Measurements from ENCODE around the gene GRHL1. TPM values are rescaled to one million over a fixed set of nuclear protein-coding genes. Genes with fewer than 3 reads are reported as not detected.

Gene GRHL1
- total and polyA plus RNA-seq, 12 donors, result 0.57 to 2.6 (median 1.2) TPM; not detected in 1

DNA sequence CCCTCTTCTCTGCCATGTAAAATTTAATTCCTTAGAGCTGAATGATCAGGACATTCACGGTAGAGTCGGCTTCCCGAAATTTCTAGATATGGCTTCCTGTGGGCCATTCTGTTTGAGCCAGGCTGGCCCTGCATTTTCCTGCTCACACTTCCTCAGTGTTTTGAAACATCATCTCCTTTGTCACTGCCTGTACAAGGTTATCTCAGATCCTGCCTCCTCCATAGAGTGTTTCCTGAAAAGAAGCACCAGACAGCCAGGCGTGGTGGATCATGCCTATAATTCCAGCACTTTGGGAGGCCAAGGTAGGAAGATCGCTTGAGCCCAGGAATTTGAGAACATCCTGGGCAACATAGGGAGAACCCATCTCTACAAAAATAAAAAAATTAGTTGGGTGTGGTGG is 43.6 kb downstream of the GRHL1 start:
- intact Hi-C loops (cut with DNase I), result no loop called here
- H3K27ac ChIP-seq, result peak overlapping the region in 2 of 5 donors; percentile 42 to 64
- H3K4me1 ChIP-seq (replicated peaks in 1 of 2), result peaks cover 12 to 35% of the 10 kb centered on the region in 2 donors
- H3K9me3 ChIP-seq (replicated peaks in 1 of 3), result no peaks in the 10 kb centered on the region
- H3K4me3 ChIP-seq, result no peak overlapping the region
- no peaks in the 10 kb centered on the region for H3K36me3 ChIP-seq (replicated peaks in 1 of 2)
- WGBS, 4 donors, result 84 to 97% (median 90%) methylated on average over 5 of the region's 5 CpGs
- no peak for TF ChIP-seq POLR2A (IDR thresholded peaks at IDR 0.05)
- TF ChIP-seq, protein P1, sequence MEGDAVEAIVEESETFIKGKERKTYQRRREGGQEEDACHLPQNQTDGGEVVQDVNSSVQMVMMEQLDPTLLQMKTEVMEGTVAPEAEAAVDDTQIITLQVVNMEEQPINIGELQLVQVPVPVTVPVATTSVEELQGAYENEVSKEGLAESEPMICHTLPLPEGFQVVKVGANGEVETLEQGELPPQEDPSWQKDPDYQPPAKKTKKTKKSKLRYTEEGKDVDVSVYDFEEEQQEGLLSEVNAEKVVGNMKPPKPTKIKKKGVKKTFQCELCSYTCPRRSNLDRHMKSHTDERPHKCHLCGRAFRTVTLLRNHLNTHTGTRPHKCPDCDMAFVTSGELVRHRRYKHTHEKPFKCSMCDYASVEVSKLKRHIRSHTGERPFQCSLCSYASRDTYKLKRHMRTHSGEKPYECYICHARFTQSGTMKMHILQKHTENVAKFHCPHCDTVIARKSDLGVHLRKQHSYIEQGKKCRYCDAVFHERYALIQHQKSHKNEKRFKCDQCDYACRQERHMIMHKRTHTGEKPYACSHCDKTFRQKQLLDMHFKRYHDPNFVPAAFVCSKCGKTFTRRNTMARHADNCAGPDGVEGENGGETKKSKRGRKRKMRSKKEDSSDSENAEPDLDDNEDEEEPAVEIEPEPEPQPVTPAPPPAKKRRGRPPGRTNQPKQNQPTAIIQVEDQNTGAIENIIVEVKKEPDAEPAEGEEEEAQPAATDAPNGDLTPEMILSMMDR (IDR thresholded peaks at IDR 0.05), result no peak
- no peaks in the 10 kb centered on the region for H3K27me3 ChIP-seq
- DNase-seq, result peak in 2 of 7 donors; percentile 18 to 50

- no peaks in the 10 kb centered on the region for H3K36me3 ChIP-seq (replicated peaks in 1 of 2)
- H3K4me1 ChIP-seq (replicated peaks in 1 of 2), result peaks cover 10 to 27% of the 10 kb centered on the region in 2 donors
- no peak overlapping the region for H3K27ac ChIP-seq
- TF ChIP-seq, protein P1 (IDR thresholded peaks at IDR 0.05), result no peak
- TF ChIP-seq POLR2A (IDR thresholded peaks at IDR 0.05), result no peak
- no peak overlapping the region for H3K4me3 ChIP-seq
- peak in 2 of 7 donors; percentile 12 to 14 for DNase-seq
- H3K9me3 ChIP-seq (replicated peaks in 1 of 3), result no peaks in the 10 kb centered on the region
- 92 to 94% (median 93%) methylated on average over 7 of the region's 7 CpGs for WGBS, 4 donors
- intact Hi-C loops (cut with DNase I), result no loop called here
- H3K27me3 ChIP-seq, result no peaks in the 10 kb centered on the region
Measured at GRCh38 chr2:9996321-9996720, 44.8 kb downstream of the GRHL1 start.

DNA sequence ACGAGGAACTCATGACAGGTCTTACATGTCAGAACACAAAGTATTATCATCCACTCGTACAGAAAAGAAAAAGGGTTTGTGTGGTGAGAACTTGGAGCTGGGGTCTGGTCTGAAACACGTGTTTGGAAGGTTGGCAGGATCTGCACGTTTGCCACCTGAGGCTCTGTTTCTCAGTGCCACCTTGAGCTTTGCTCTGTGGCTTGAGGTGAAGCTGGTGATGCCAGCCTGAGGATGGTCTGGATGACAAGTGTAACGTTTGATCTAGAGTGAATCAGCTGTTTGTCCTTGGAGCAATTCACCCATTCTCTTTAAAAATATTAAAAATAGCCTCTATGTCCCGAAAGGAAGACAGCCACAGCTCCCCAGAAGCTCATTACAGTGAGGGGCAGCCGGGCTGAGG is 46.4 kb downstream of the GRHL1 start:
- Histone ChIP-seq H3K4me1 (replicated peaks in 1 of 2) (peaks cover 0 to 10% of the 10 kb centered on the region in 2 donors), H3K36me3 (replicated peaks in 1 of 2) (no peaks in the 10 kb centered on the region), H3K9me3 (replicated peaks in 1 of 3) (no peaks in the 10 kb centered on the region), H3K27ac (peak overlapping the region in 2 of 5 donors; percentile 7 to 25), H3K27me3 (no peaks in the 10 kb centered on the region), H3K4me3 (no peak overlapping the region)
- DNase-seq, result peak in 2 of 7 donors; percentile 38 to 54
- TF ChIP-seq, protein P1 (IDR thresholded peaks at IDR 0.05), result no peak
- TF ChIP-seq POLR2A (IDR thresholded peaks at IDR 0.05), result no peak
- WGBS, 4 donors, result 29 to 47% (median 38%) methylated on average over 7 of the region's 7 CpGs
- intact Hi-C loops (cut with DNase I), result no loop called here

GRCh38 chr2:9998916-9999654 is 47.6 kb downstream of the GRHL1 start:
- Histone ChIP-seq H3K4me3 (no peak overlapping the region), H3K4me1 (replicated peaks in 1 of 2) (no peaks in the 10 kb centered on the region), H3K36me3 (replicated peaks in 1 of 2) (no peaks in the 10 kb centered on the region), H3K9me3 (replicated peaks in 1 of 3) (no peaks in the 10 kb centered on the region), H3K27me3 (no peaks in the 10 kb centered on the region), H3K27ac (no peak overlapping the region)
- peak in 3 of 7 donors; percentile 8 to 54 (median 24) for DNase-seq
- 79 to 88% (median 87%) methylated on average over 18 to 20 of the region's 20 CpGs for WGBS, 4 donors
- TF ChIP-seq, protein P1 (IDR thresholded peaks at IDR 0.05), result no peak
- TF ChIP-seq POLR2A (IDR thresholded peaks at IDR 0.05), result no peak
- intact Hi-C loops (cut with DNase I), result no loop called here
